Hepatocyte (in vitro differentiated cells): ENCODE results near the gene ARHGEF38.

Experiments used
- EZH2phosphoT487 ChIP-seq: fragments of 200-600 bp; sonication (generic); IDR thresholded peaks from one replicate; pipeline ENCODE4 v1.6.1; 2018; ENCODE audit warnings: antibody characterized with exemption, mild to moderate bottlenecking, low read depth, moderate library complexity; ENCODE audit not compliant: unreplicated experiment, severe bottlenecking
- TF ChIP-seq, protein P1 (sequence below): fragments of 200-600 bp; sonication (generic); IDR thresholded peaks from 2 replicates; pipeline ENCODE4 v1.5.1; 2016; ENCODE audit warnings: antibody characterized with exemption, mild to moderate bottlenecking; ENCODE audit not compliant: poor library complexity

- TF ChIP-seq, protein P1, sequence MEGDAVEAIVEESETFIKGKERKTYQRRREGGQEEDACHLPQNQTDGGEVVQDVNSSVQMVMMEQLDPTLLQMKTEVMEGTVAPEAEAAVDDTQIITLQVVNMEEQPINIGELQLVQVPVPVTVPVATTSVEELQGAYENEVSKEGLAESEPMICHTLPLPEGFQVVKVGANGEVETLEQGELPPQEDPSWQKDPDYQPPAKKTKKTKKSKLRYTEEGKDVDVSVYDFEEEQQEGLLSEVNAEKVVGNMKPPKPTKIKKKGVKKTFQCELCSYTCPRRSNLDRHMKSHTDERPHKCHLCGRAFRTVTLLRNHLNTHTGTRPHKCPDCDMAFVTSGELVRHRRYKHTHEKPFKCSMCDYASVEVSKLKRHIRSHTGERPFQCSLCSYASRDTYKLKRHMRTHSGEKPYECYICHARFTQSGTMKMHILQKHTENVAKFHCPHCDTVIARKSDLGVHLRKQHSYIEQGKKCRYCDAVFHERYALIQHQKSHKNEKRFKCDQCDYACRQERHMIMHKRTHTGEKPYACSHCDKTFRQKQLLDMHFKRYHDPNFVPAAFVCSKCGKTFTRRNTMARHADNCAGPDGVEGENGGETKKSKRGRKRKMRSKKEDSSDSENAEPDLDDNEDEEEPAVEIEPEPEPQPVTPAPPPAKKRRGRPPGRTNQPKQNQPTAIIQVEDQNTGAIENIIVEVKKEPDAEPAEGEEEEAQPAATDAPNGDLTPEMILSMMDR = no peak
- no peak for TF ChIP-seq EZH2phosphoT487
Observed at GRCh38 chr4:105641845-105642244, 89.4 kb downstream of the ARHGEF38 start.
